GM23248 (cell line): Measurements from ENCODE around the gene MYO5C. TPM values are rescaled to one million over a fixed set of nuclear protein-coding genes. Genes with fewer than 3 reads are reported as not detected.
"Not testable (repeated sequence)": the region's sequence is repeated elsewhere in the genome, so short reads cannot be mapped to it uniquely, and the experiment has no call there.

Source experiments
- DNase-seq: peaks from one replicate; pipeline ENCODE4 v3.0.0-alpha.2; 2015
- H2AFZ ChIP-seq: fragments of 200-600 bp; sonication (generic); 2 replicates; pipeline ENCODE4 v1.6.1; 2016; ENCODE audit warnings: antibody characterized with exemption
- H3F3A ChIP-seq: fragments of 200-600 bp; sonication (generic); 2 replicates; pipeline ENCODE4 v1.6.1; 2016; ENCODE audit warnings: mild to moderate bottlenecking, antibody characterized with exemption, mixed run types; ENCODE audit not compliant: insufficient read depth
- H3K27ac ChIP-seq: fragments of 200-600 bp; sonication (generic); 2 replicates; pipeline ENCODE4 v1.5.1; 2016; ENCODE audit warnings: mild to moderate bottlenecking
- H3K27me3 ChIP-seq: fragments of 200-600 bp; sonication (generic); replicated peaks from 2 replicates; pipeline ENCODE4 v1.6.1; 2016; ENCODE audit warnings: mild to moderate bottlenecking; ENCODE audit not compliant: insufficient read depth
- H3K36me3 ChIP-seq: fragments of 200-600 bp; sonication (generic); 2 replicates; pipeline ENCODE4 v1.6.1; 2016; ENCODE audit warnings: low read depth, mild to moderate bottlenecking
- H3K4me1 ChIP-seq: fragments of 200-600 bp; sonication (generic); 2 replicates; pipeline ENCODE4 v1.6.1; 2016; ENCODE audit warnings: mild to moderate bottlenecking; ENCODE audit not compliant: insufficient read depth
- H3K4me2 ChIP-seq: fragments of 200-600 bp; sonication (generic); one replicate; pipeline ENCODE4 v1.6.1; 2016; ENCODE audit warnings: mild to moderate bottlenecking; ENCODE audit not compliant: unreplicated experiment
- H3K4me3 ChIP-seq: fragments of 200-600 bp; sonication (generic); 2 replicates; pipeline ENCODE4 v1.5.1; 2016; ENCODE audit warnings: mild to moderate bottlenecking
- H3K79me2 ChIP-seq: fragments of 200-600 bp; sonication (generic); 2 replicates; pipeline ENCODE4 v1.6.1; 2016; ENCODE audit warnings: mild to moderate bottlenecking; ENCODE audit not compliant: insufficient read depth
- H3K9ac ChIP-seq: fragments of 200-600 bp; sonication (generic); 2 replicates; pipeline ENCODE4 v1.6.1; 2016; ENCODE audit warnings: mild to moderate bottlenecking
- H3K9me2 ChIP-seq: fragments of 200-600 bp; sonication (generic); 2 replicates; pipeline ENCODE4 v1.6.1; 2016; ENCODE audit warnings: mixed run types, mild to moderate bottlenecking, moderate library complexity; ENCODE audit not compliant: insufficient read depth
- H3K9me3 ChIP-seq: fragments of 200-600 bp; sonication (generic); one replicate; pipeline ENCODE4 v1.6.1; 2017; ENCODE audit warnings: low read depth
- H4K20me1 ChIP-seq: fragments of 200-600 bp; sonication (generic); 2 replicates; pipeline ENCODE4 v1.6.0; 2016; ENCODE audit not compliant: insufficient read depth
- EZH2 ChIP-seq: fragments of 200-600 bp; sonication (generic); IDR thresholded peaks from 2 replicates; pipeline ENCODE4 v1.6.1; 2018; ENCODE audit warnings: antibody characterized with exemption, mild to moderate bottlenecking; ENCODE audit not compliant: insufficient read depth, poor library complexity, severe bottlenecking
- EZH2phosphoT487 ChIP-seq: fragments of 200-600 bp; sonication (generic); IDR thresholded peaks from 2 replicates; pipeline ENCODE4 v1.6.1; 2018; ENCODE audit warnings: antibody characterized with exemption, moderate library complexity, mild to moderate bottlenecking, low read depth; ENCODE audit not compliant: insufficient read depth
- WGBS, 2 experiments: methylation state at CpG; one replicate each; pipeline ENCODE4 v1.1.6; 2015 to 2017; ENCODE audit warnings: low lambda C conversion rate in 2 of 2, low coverage in 1 of 2; ENCODE audit errors: missing lambda C conversion rate in 2 of 2; 5-methylcytosine and 5-hydroxymethylcytosine counted together
- in situ Hi-C: fragments of 300-500 bp; cut with MboI; formaldehyde crosslinking; loops from 2 replicates; pipeline ENCODE4 v1.15.0; 2020
- polyA plus RNA-seq: library from polyadenylated mRNA; unstranded; fragments of >200 nt; fragmentation: Nextera tagmentation; extraction: Ambion mirVana; gene quantifications from 2 replicates; pipeline ENCODE4 v1.2.1, GENCODE V29; 2016
- total RNA-seq: library from RNA; depleted of rRNA; stranded (reverse); fragments of >200 nt; shearing (Covaris generic); gene quantifications from 2 replicates; pipeline ENCODE4 v1.2.3, GENCODE V29; 2014

Gene MYO5C
- total and polyA plus RNA-seq, 2 experiments from 2014 or later: not detected

GRCh38 chr15:52171807-52172206 lies 123.8 kb downstream of the MYO5C start:
- in situ Hi-C loops: no loop called here
- H3K4me2 ChIP-seq: no peak overlapping the region
- no peak for TF ChIP-seq EZH2
- H3K9me3 ChIP-seq: no peaks in the 10 kb centered on the region
- H3K9ac ChIP-seq: no peak overlapping the region
- no peak overlapping the region for H3K27ac ChIP-seq
- no peaks in the 10 kb centered on the region for H3K27me3 ChIP-seq
- WGBS, 2 experiments: 22 to 32% methylated on average over 1 of the region's 1 CpG
- H4K20me1 ChIP-seq: no peaks in the 10 kb centered on the region
- no peaks in the 10 kb centered on the region for H3K9me2 ChIP-seq
- no peaks in the 10 kb centered on the region for H3K36me3 ChIP-seq
- no peak overlapping the region for H2AFZ ChIP-seq
- no peaks in the 10 kb centered on the region for H3F3A ChIP-seq
- no peaks in the 10 kb centered on the region for H3K4me1 ChIP-seq
- H3K79me2 ChIP-seq: peaks cover 28% of the 10 kb centered on the region
- no peak for DNase-seq
- H3K4me3 ChIP-seq: no peak overlapping the region

GRCh38 chr15:52171386-52171785 lies 124.2 kb downstream of the MYO5C start:
- Histone ChIP-seq H3K4me2 (no peak overlapping the region), H3K4me3 (no peak overlapping the region), H3K9me2 (no peaks in the 10 kb centered on the region), H3K27ac (no peak overlapping the region), H3F3A (no peaks in the 10 kb centered on the region), H3K79me2 (peaks cover 33% of the 10 kb centered on the region), H3K36me3 (no peaks in the 10 kb centered on the region), H4K20me1 (no peaks in the 10 kb centered on the region), H3K4me1 (no peaks in the 10 kb centered on the region), H3K9me3 (no peaks in the 10 kb centered on the region), H3K9ac (no peak overlapping the region), H3K27me3 (no peaks in the 10 kb centered on the region), H2AFZ (peak overlapping the region; percentile 30; the same call in 1 of the 2 replicates)
- TF ChIP-seq EZH2phosphoT487 (no peak), EZH2 (no peak)
- peak; percentile 35 for DNase-seq
- 22 to 27% methylated on average over 4 of the region's 4 CpGs for WGBS, 2 experiments
- in situ Hi-C loops: no loop called here

GRCh38 chr15:52170199-52170598 lies 125.4 kb downstream of the MYO5C start:
- H3K9ac ChIP-seq, H3K27ac ChIP-seq, in situ Hi-C loops, H3K4me3 ChIP-seq, H4K20me1 ChIP-seq, H3K4me1 ChIP-seq, H3K36me3 ChIP-seq, H3K4me2 ChIP-seq, H2AFZ ChIP-seq, H3K9me3 ChIP-seq, H3K9me2 ChIP-seq, DNase-seq, H3F3A ChIP-seq, H3K27me3 ChIP-seq: not testable (repeated sequence)
- 92 to 96% methylated on average over 3 of the region's 3 CpGs for WGBS, 2 experiments
- H3K79me2 ChIP-seq: peaks cover 45% of the 10 kb centered on the region

DNA sequence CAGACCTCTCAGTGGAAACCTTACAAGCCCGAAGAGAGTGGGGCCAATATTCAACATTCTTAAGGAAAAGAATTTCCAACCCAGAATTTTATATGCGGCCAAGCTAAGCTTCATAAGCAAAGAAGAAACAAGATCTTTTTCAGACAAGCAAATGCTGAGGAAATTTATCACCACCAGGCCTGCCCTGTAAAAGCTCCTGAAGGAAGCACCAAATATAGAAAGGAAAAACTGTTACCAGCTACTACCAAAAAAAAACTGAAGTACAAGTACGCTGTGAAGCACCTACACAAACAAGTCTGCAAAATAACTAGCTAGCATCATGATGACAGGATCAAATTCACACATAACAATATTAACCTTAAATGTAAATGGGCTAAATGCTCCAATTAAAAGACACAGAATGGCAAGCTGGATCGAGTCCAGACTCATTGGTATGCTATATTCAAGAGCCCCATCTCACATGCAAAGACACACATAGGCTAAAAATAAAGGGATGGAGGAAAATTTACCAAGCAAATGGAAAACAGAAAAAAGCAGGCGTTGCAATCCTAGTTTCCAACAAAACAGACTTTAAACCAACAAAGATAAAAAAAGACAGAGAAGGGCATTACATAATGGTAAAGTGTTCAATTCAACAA lies 130.0 kb downstream of the MYO5C start:
- H3K9me2 ChIP-seq, H3K9ac ChIP-seq, H3K36me3 ChIP-seq, H4K20me1 ChIP-seq, H3K4me2 ChIP-seq, H2AFZ ChIP-seq, DNase-seq, H3K4me3 ChIP-seq, H3F3A ChIP-seq, H3K4me1 ChIP-seq, H3K9me3 ChIP-seq, H3K27me3 ChIP-seq, in situ Hi-C loops, H3K27ac ChIP-seq: not testable (repeated sequence)
- 89 to 92% methylated on average over 5 of the region's 5 CpGs for WGBS, 2 experiments
- H3K79me2 ChIP-seq: peaks cover 47% of the 10 kb centered on the region

DNA sequence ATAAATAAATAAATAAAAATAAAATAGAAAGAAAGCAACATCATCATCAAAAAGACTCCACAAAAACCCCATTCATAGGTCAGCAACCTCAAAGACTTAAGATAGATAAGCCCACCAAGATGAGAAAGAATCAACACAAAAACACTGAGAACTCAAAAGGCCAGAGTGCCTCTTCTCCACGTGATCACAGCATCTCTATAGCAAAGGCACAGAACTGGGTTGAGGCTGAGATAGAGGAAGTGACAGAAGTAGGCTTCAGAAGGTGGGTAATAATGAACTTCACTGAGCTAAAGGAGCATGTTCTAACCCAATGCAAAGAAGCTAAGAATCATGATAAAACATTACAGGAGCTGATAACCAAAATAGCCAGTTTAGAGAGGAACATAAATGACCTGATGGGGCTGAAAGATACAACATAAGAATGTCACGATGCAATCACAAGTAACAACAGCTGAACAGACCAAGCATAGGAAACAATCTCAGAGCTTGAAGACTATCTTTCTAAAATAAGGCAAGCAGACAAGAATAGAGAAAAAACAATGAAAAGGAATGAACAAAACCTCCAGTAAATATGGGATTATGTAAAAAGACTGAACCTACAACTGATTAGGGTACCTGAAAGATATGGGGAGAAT lies 130.9 kb downstream of the MYO5C start:
- Histone ChIP-seq H3K27ac (no peak overlapping the region), H3K36me3 (no peaks in the 10 kb centered on the region), H3K9me2 (no peaks in the 10 kb centered on the region), H3K4me1 (no peaks in the 10 kb centered on the region; the same call in 1 of the 2 replicates), H4K20me1 (no peaks in the 10 kb centered on the region), H3F3A (no peaks in the 10 kb centered on the region), H3K4me2 (no peak overlapping the region), H3K9ac (no peak overlapping the region), H3K9me3 (no peaks in the 10 kb centered on the region), H3K79me2 (peaks cover 38% of the 10 kb centered on the region), H3K4me3 (no peak overlapping the region), H2AFZ (no peak overlapping the region), H3K27me3 (no peaks in the 10 kb centered on the region)
- in situ Hi-C loops: no loop called here
- TF ChIP-seq EZH2: no peak
- no peak for TF ChIP-seq EZH2phosphoT487
- 94 to 95% methylated on average over 2 of the region's 2 CpGs for WGBS, 2 experiments
- peak; percentile 17 for DNase-seq
